Measurements from ENCODE around the gene TSPEAR. TPM values are rescaled to one million over a fixed set of nuclear protein-coding genes. Genes with fewer than 3 reads are reported as not detected.

The TSPEAR gene
- total RNA-seq, 2 donors from 2014 or later, result 0.85 TPM; not detected in 1

GRCh38 chr21:44485254-44485793 lies 226.0 kb downstream of the TSPEAR start:
- Histone ChIP-seq H3K27ac (no peak overlapping the region), H3K27me3 (replicated peaks; ENCODE audit: insufficient read depth) (no peaks in the 10 kb centered on the region), H3K4me3 (no peak overlapping the region), H3K9me3 (no peaks in the 10 kb centered on the region), H3K36me3 (no peaks in the 10 kb centered on the region), H3K4me1 (replicated peaks) (no peaks in the 10 kb centered on the region)
- intact Hi-C loops (cut with DNase I), result no loop called here
- TF ChIP-seq CTCF (IDR thresholded peaks at IDR 0.05), result no peak
- no peak for TF ChIP-seq POLR2A (IDR thresholded peaks at IDR 0.05)
- no peak for TF ChIP-seq POLR2AphosphoS5 (IDR thresholded peaks at IDR 0.05)
- 75% methylated on average over 25 of the region's 25 CpGs for WGBS
- no peak for DNase-seq (ENCODE audit: low spot score)

GRCh38 chr21:44484498-44485253 lies 226.7 kb downstream of the TSPEAR start:
- no peak for TF ChIP-seq POLR2A (IDR thresholded peaks at IDR 0.05)
- TF ChIP-seq POLR2AphosphoS5 (IDR thresholded peaks at IDR 0.05), result no peak
- TF ChIP-seq CTCF (IDR thresholded peaks at IDR 0.05), result no peak
- no peaks in the 10 kb centered on the region for H3K36me3 ChIP-seq
- H3K4me3 ChIP-seq, result no peak overlapping the region
- no peaks in the 10 kb centered on the region for H3K27me3 ChIP-seq (replicated peaks; ENCODE audit: insufficient read depth)
- intact Hi-C loops (cut with DNase I), result no loop called here
- no peaks in the 10 kb centered on the region for H3K4me1 ChIP-seq (replicated peaks)
- H3K9me3 ChIP-seq, result no peaks in the 10 kb centered on the region
- no peak for DNase-seq (ENCODE audit: low spot score)
- 89% methylated on average over 33 of the region's 43 CpGs for WGBS
- H3K27ac ChIP-seq, result no peak overlapping the region

GRCh38 chr21:44483288-44484237 lies 227.8 kb downstream of the TSPEAR start:
- H3K36me3 ChIP-seq, result no peaks in the 10 kb centered on the region
- 76% methylated on average over 28 of the region's 28 CpGs for WGBS
- H3K4me3 ChIP-seq, result no peak overlapping the region
- H3K27ac ChIP-seq, result no peak overlapping the region
- no peaks in the 10 kb centered on the region for H3K9me3 ChIP-seq
- TF ChIP-seq CTCF (IDR thresholded peaks at IDR 0.05), result no peak
- no peak for TF ChIP-seq POLR2A (IDR thresholded peaks at IDR 0.05)
- no peak for TF ChIP-seq POLR2AphosphoS5 (IDR thresholded peaks at IDR 0.05)
- no peaks in the 10 kb centered on the region for H3K4me1 ChIP-seq (replicated peaks)
- no peak for DNase-seq (ENCODE audit: low spot score)
- intact Hi-C loops (cut with DNase I), result no loop called here
- no peaks in the 10 kb centered on the region for H3K27me3 ChIP-seq (replicated peaks; ENCODE audit: insufficient read depth)

- intact Hi-C loops (cut with DNase I), result no loop called here
- DNase-seq (ENCODE audit: low spot score), result no peak
- Histone ChIP-seq H3K9me3 (no peaks in the 10 kb centered on the region), H3K36me3 (no peaks in the 10 kb centered on the region), H3K27ac (no peak overlapping the region), H3K4me1 (replicated peaks) (no peaks in the 10 kb centered on the region), H3K4me3 (no peak overlapping the region), H3K27me3 (replicated peaks; ENCODE audit: insufficient read depth) (no peaks in the 10 kb centered on the region)
- no peak for TF ChIP-seq POLR2A (IDR thresholded peaks at IDR 0.05)
- no peak for TF ChIP-seq POLR2AphosphoS5 (IDR thresholded peaks at IDR 0.05)
- TF ChIP-seq CTCF (IDR thresholded peaks at IDR 0.05), result no peak
- 76% methylated on average over 14 of the region's 14 CpGs for WGBS
Measured at GRCh38 chr21:44482581-44483287, 228.6 kb downstream of the TSPEAR start.

Data from prostate gland (tissue), 2 donors.